Renal pelvis (tissue), 4 donors: ENCODE data around the gene DIP2B. TPM values are rescaled to one million over a fixed set of nuclear protein-coding genes. Genes with fewer than 3 reads are reported as not detected.

Experiments
- DNase-seq: peaks from one replicate; pipeline ENCODE4 v3.0.0-alpha.2; 2013
- polyA plus RNA-seq, 3 donors: library from polyadenylated mRNA; unstranded; fragments of 120-200 nt; gene quantifications; one replicate each; pipeline ENCODE4 v1.2.1, GENCODE V29; 2013; ENCODE audit not compliant: insufficient read length in 3 of 3

DIP2B gene
- polyA plus RNA-seq, 3 donors: 22.7 to 25.5 (median 25.2) TPM

DNA sequence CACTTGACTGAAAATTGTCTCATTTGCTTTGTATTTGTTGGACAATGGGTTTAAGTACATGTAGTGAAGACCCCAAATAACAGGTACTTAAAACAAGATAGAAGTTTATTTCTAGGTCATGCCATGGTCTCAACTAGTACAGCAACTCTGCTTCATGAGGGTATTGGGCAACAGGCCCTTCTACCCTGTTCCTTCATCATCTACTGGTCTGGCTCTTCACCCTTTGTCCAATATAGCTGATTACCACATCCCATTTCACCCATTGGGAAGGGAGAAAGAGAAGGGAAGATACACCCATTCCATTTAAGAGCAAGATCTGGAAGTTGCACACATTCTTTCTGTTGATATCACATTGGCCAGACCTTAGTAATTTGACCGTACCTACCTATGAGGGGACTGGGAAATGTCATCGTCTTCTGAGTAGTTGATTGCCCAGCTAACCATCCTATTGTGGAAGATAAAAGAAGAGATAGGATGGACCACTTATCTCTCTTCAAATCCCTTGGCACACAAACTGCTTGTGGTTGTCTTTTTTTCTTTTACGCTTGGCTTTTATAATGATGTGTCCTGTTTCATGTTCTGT lies 104.6 kb downstream of the DIP2B start:
- DNase-seq: no peak

DNA sequence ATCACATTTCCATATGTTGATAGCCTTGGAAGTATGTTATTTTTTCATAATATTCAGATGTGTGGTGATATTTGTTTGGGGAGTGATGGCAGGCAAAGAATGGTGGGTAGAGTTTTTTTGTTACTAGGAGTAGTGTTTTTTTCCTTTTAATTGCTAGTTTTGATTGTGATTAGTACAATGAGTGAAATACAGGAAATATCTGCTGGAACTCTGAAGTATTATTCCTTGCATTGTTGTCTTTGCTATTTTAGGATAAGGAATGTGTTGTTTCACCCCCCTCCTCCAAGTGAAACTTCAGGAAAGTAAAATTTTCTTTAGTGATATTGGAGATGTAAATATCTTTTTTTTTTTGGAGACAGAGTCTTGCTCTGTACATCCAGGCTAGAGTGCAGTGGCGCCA lies 105.4 kb downstream of the DIP2B start:
- DNase-seq: no peak

DNA sequence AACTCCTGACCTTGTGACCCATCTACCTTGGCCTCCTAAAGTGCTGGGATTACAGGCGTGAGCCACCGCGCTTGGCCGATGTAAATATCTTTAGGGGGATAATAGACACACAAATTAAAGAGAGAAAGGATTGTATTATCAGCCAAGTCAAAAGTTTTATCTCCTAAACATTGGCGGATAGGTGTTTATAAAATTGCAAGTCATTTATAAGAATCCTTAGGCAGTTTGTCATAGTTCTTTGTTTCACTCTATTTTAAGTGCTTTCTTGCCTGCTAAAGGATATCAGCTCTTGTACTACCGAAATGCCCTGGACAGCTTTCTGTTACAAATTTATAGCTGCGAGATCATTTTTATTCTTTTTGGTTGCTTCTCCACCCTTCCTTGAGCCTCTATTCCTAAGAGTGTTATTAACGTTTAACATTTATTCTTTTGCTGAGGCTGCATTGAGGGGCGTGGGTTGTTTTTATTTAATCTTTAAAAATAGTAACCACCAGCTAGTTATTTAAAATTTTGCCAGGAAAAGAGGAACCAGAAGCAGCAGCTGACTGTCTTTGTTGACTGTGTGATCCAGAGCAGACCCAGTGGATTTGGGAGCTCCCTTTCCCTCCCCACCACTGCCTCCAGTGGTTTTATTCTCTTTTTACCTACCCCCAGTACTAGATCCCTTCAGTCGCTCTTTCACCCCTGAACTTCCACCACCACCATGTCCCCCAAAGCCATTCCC lies 106.4 kb downstream of the DIP2B start:
- DNase-seq: no peak

DNA sequence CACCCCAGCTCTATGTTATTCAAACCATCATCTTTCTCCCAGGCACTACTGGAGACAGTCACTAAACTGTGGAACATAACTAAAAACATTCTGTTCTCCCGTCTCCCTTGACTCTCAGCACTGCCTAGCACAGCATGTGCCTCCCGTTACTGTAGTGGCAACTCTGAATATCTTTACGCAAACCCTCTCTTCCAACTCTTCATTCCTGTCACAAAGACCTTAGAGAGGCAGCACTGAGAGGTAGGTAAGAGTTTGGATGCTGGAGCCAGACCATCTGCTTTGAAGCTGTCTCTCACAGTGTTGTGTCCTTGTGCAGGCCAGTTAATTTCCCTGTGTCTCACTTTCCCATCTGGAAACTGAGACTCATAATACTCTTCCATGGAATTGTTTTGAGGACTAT lies 108.1 kb downstream of the DIP2B start:
- DNase-seq: no peak

DNA sequence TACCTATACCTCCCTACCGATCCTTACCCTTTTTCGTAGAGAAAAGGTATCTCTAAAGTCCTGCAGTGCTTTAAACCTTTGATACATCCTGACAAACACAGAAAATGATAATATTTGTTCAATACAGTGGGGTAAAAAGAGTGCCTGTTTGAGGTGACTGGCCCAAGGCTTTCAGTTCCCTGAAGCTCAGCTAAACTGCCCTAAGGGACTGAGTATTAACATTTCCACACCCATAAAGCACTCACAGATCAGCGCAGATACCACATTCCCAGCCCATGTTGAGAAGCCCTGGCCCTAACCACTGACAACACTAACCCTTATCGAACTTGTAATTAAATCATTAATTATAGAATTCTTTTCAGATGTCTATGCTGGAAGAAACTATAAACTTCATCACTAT lies 108.7 kb downstream of the DIP2B start:
- DNase-seq: no peak

DNA sequence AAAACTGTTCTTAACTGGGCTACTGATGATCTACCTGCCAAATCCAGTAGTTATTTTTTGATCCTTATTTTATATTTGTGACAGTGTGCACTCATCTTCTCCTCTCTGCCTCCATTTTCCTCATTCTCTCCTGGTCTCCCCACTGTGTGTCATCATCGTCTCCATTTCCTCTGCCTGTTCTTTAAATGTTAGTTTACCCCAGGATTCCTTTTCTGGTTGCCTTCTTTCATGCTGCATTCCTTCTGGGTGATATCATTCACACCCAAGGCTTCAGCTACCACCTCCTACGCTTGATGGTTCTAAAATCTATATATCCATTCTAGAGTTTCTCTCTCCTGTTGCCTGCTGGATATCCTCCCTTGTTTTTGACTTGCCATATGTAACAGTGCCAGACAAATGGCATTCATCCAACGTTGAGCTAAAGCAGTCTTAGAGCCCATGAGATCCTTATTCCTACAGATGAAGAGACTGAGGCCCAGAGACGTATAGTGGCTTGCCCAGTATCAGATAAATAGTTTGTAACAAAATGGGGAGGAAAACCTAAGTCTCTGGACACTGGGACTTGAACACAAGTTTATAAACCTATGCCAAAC lies 109.5 kb downstream of the DIP2B start:
- no peak for DNase-seq

DNA sequence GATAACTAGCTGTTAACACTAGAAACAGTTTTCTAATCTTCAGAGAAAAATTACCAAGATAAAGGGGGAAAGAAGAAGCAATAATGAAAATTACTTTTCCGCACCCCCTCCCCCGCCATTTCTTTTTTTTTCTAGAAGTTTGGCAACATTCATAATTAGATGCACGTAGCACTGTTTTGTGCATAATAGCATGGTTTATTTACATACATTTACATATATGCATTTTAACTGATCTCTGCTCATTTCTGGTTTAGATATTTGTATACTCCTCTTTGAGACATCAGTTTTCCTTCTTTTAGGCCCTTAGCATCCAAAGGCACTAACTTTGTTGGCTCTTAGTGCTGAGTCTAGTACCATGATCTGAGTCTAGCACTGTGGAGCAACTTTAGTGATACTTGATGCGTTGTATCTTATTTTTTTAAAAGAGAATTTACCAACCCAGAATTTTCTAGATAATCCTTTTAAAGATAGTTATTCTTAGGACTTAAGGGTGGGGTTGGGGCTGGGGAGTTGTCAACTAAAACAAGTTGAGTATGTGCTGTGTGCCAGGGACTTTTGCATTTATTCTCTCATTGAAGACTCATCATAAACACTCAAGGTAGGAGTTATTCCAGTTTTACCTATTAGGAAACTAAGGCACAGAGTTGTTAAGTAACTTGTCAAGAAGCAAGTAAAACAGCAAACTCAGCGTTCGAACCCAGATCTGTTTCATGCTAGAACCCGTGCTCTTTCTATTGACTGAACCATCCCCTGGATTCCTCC lies 110.5 kb downstream of the DIP2B start:
- DNase-seq: no peak

DNA sequence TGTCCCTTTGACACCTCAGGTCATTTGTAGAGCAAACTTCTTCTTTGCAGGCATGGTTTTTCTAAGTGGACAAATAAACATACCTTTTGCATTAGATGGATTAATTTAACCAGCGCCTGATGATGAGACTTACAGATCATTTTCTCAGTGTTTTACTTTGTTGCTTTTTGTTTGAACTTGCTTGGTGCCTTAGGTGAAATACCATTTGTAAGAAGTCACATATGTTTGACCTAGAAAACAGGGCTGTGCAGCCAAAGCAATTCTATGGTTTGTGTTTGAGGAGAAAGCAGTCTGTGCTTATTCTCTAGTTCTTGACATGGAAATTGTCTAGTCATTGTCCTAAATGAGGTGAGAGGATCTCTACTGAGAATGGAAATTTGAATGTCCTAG lies 111.1 kb downstream of the DIP2B start:
- no peak for DNase-seq

DNA sequence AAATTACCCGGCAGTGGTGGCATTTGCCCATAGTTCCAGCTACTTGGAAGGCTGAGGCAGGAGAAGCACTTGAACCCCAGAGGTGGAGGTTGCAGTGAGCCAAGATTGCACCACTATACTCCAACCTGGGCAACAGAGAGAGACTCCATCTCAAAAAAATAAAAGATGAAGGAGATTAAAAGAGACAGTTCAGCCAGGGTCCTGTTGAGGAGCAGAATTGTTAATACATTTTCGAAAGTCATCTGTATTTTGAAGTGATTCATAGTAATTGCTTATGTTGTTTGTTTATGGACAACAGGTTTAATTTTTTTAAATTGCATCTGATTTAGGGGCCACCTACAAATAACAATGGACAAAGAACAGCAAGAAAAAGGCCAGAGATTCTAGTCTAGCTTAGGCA lies 112.9 kb downstream of the DIP2B start:
- no peak for DNase-seq

DNA sequence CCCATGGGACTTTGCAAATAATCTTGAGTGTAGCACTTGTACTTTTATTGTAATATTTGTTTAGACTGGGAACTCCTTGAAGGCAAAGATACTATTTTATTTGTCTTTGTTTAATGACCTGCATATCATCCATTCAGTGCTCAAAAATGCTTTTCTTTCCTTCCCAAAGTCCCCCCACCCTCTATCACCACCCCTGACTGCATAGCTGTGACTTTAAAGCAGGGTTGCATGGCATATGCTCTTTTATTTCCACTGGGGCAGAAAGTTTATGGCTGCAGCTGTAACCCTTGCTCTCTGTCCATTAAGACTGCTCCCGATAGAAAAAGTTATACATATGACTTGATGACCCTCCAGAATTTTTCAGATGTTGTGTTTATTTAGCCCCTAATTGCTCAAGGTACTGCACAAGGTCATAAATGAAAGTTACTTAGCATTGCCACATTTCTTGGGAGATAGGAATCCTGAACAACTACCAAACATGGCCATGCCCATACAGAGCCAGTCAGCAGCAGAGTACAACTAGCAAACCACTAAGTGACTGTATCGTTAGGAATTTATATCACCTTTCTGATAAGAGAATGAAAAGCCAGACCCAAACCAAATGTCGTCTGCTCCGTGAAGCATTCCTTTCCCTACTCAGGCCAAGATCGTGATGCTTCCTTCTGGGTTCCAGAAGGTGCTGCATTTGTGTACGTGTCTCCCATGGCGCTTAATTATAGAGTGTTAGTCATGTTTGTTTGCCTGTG lies 114.3 kb downstream of the DIP2B start:
- no peak for DNase-seq

DNA sequence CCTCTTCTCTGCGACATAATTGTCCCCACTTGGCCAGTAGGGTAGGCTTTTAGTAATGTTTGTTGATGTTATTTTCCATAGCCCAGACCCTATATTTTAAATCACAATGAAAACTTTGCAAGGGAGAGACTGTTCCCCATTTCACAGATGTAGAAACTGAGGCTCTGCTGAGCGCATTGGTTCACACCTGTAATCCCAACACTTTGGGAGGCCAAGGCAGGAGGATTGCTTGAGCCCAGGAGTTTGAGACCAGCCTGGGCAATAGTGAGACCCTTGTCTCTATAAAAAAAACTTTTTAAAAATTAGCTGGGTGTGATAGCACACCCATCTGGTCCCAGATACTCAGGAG lies 114.8 kb downstream of the DIP2B start:
- DNase-seq: no peak

DNA sequence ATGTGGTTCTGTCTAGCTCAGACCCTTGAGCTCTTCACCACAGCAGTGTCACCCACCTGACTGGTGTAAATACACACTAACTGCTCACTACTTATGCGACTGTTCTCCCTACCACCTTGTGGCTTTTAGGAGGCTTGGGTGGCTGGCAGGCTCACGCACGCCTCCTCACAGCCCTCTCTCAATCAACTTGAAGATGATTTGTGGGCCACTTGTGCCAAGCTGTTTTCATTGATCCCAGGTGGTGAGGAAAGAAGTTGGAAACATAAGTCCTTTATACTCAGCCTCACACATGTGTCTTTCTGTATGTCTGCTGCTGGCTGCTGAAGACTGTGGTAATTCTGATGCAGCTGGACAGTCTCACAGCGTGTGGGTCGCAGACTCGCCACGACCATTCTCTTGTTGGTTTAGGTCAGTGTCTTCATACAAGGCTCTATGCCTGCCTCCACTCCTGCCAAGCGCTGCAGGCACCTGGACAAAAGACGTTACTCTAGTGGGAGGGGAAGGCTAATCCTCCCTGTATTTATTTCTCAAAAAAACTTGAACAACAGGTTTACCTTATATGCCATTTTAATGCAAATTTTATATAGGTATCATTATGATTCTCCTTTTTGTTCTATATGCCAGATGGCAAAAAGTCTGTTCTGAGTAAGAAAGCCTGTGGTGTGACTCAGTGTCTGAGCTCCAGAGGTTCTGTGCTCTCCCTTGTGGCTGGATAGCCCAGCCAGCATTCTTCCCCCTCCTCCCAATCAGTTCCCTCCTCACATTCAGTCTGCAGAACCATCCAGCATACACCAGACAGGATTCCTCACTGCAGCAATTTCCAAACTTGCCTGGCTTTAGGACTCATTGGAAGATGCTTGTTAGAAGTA lies 115.6 kb downstream of the DIP2B start:
- DNase-seq: no peak

DNA sequence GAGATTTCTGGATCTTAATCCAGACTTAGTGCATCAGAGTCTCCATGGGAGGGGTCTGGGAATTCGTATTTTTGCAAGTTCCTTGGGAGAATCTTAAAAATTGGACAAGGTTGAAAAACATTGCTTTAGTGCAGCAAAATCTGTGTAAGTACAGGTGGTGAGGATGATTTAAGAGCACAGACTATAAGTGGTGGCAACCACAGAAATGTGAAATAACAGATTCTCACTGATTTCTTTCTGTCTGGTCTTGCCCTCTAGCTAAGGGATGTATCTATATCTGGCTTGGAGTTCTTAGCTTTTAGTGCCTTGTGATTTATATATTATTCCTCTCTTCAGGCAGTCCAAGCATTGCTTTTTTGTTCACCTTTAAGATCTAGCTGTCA lies 116.2 kb downstream of the DIP2B start:
- DNase-seq: no peak

DNA sequence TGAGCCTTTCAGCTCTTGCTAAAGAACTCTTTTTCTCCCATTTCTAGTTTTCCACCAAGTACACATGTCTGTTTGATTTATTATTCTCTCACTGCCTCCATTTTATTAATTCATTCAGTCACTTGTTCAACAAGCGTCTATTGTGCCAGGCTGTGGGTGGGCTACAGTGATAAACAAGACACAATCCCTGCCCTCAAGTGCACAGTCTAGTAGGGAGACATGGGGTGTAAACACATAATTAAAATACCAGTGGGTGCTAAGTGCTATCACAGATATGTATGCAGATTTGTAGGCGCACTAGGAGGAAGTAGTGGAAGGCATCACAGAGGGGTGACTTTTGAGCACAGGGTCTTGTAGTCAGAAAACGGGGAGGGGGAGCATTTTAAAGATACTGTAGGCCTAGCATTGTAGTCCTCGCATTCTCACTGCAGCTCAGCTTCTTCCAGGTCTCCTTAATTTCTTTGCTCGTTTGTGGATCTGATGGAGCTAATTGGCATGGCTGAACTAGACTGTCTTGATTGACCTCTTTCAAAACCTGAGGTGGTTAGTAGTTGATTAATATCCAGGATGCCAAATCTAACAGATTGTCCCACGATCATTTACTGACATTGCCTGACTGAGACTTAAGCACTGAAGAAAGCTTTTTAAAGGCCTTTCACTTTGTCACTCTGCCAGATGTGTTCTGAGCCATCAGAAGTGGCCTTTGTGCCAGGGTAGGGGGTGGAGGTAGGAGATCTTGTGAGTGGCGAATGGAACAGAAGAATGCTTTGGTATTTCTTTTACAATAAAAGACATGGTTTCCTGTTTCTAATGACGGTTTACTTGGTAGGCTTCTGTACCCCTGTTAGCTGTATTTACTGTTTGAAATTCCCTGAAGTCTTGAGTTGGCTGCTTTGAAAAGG lies 116.9 kb downstream of the DIP2B start:
- DNase-seq: no peak

DNA sequence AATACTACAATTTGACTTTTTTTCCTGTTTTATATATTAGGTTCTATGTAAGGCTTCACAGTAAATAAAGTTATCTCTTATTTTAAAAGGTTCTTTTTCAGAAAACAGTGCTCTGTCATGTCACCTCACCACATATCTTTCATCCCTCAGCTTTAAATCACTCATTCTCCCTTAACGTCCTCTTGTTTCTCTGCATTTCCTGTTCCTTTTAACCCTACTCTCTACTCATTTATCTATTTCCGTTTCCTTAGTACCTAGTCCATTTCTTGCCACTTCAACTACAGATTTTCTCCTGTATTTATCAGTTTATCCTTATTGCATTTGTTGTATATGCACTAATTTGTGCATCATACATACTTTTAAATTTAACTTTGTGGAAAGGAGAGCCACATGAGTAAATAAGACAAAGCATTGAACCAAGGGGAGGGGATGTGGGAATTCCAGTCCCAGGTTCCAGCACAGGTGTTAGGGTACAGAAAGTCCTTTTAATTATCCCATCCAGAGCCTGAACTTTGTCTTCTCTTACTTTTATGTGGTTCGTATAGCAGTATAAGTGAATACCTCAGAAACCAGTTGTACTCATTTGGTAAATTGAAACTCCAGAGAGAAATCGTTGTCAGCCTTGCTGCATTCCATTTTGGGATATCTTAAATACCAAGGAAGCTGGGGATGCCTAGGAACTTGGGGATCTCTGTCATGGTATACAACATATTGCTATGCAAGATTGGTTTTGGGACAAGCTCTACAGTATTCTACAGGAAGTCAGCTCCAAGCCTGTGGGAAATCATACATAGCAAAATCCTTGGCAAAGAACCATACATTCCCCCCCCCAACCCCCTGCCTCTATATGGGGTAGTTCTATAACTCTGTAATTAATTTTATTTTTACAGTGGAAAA lies 120.5 kb downstream of the DIP2B start:
- no peak for DNase-seq

DNA sequence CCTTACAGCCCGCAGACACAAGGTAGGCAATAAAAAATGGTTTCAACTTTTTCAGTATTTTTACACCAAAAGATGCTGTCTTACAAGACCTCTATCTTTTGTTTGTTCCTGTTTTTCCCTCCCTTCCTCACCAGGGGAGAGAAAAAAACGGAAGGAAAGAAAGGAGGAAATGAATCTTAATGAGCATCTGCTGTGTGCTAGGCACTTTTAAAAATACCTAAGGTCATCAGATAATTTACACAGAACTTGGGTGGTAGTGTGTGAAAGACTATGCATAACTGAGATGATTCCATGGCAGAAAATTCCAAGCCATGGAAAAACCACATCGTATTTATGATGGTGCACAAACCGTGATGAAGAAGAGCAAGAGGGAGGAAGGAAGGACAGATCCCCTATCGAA lies 121.2 kb downstream of the DIP2B start:
- no peak for DNase-seq

DNA sequence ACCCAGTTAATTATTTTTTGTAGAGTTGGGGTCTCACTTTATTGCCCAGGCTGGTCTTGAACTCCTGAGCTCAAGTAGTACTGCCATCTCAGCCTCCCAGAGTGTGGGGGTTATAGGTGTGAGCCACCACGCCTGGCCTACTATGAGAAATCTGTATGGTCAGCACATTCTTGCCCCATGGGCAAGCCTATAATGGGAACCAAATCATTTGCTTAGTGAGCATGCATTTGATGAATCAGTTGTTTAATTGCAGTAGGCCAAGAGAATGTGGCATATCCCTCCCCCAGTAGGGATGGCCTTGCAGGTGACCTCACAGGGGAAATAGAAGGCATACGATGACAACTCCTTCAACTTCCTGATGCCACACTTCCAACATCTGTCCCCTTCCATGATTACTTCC lies 122.7 kb downstream of the DIP2B start:
- DNase-seq: no peak

DNA sequence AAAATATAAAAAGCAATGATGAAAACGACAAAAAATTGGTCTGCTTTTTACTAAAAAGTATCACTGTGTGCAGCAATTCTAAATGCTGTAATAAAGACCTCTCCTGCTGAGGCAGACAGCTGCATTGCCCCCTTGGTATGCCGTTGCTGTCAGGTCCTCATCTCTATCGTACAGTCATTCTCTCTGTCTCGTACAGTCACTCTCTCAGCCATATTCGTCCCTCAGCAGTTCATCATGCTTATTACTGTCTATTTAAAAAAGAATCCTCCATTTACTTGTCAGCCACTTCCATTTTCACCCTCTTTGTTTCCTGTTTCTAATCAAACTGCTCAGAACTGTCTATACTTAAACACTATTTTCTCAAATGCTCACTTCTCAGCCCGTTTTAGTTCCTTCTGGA lies 123.6 kb downstream of the DIP2B start:
- no peak for DNase-seq

DNA sequence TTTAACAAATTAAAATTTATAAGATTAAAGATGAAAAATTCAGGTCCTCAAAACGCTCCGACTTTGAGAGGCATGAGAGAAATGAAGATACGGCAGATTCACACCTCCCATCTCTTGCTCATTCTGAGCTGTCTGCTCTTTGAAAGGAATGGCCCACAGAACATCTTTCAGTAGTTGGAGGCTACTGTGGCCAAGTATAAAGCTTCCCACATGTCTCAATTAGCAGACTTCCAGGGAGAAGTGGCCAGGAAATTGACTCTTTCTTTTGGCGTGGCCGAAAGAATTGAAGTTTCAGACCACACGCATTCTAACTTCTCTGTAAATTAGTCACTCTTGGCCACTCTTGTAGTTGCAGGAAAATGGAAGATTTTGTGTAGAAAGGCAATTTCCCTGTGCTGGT lies 129.2 kb downstream of the DIP2B start:
- no peak for DNase-seq
